HG02588 (cell line): ENCODE measurements around the gene BSG.

ENCODE experiments used
- ATAC-seq: cut with Tn5 transposase; IDR thresholded peaks from one replicate; pipeline ENCODE4 v1.9.1; 2021; ENCODE audit warnings: mild to moderate bottlenecking, moderate library complexity; ENCODE audit not compliant: unreplicated experiment

BSG gene

GRCh38 chr19:570937-571565, 1.3 kb upstream of the BSG start:
- no peak for ATAC-seq

- ATAC-seq = no peak
Observed at GRCh38 chr19:571566-571974, 826 bp upstream of the BSG start.

- ATAC-seq = peak; percentile 24
Observed at GRCh38 chr19:572743-573518, 535 bp downstream of the BSG start.

- no peak for ATAC-seq
Observed at GRCh38 chr19:573519-573825, 1.1 kb downstream of the BSG start.

- no peak for ATAC-seq
Observed at GRCh38 chr19:574658-575526, 2.5 kb downstream of the BSG start.

- ATAC-seq = no peak
Observed at GRCh38 chr19:575527-576506, 3.4 kb downstream of the BSG start.

GRCh38 chr19:576768-577438, 4.5 kb downstream of the BSG start:
- ATAC-seq = no peak

- no peak for ATAC-seq
Observed at GRCh38 chr19:577439-578392, 5.3 kb downstream of the BSG start.

GRCh38 chr19:579111-579841, 6.9 kb downstream of the BSG start:
- no peak for ATAC-seq

GRCh38 chr19:579842-580155, 7.4 kb downstream of the BSG start:
- no peak for ATAC-seq

- ATAC-seq = no peak
Observed at GRCh38 chr19:580274-580835, 8.0 kb downstream of the BSG start.

- ATAC-seq = no peak
Observed at GRCh38 chr19:581399-582111, 9.2 kb downstream of the BSG start.

- no peak for ATAC-seq
Observed at GRCh38 chr19:582497-583197, 10.3 kb downstream of the BSG start.

GRCh38 chr19:583198-583967, 11.0 kb downstream of the BSG start:
- ATAC-seq = no peak

GRCh38 chr19:583968-584239, 11.5 kb downstream of the BSG start:
- ATAC-seq = no peak

- no peak for ATAC-seq
Observed at GRCh38 chr19:584240-585001, 12.0 kb downstream of the BSG start.
